ENCODE data around the gene APH1B. TPM values are rescaled to one million over a fixed set of nuclear protein-coding genes. Genes with fewer than 3 reads are reported as not detected.

Gene APH1B
- total RNA-seq, 1 experiment from 2014 or later, result 20.9 TPM

DNA sequence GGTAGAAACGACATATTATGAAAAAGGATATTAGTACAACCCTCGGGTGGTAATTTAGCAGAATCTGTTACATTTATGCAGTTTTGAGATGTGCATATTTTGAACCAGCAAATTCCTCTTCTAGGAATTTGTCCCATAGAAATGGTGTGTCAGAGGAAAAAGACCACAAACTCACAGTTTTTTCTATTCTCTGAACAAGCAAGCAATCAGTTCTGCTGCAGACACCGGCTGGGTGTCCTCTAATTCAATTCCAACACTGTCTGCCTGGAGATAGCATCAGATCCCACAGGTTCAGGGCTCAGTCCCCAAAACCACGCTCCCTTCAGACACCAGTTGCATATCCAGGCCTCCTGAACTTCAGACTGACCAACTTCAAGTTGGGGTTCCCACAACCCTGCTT is 36.4 kb downstream of the APH1B start:
- Histone ChIP-seq H3K18ac (ENCODE audit: insufficient read length, low read depth, low read length) (no peak overlapping the region), H3K27ac (ENCODE audit: insufficient read length, low read depth, low read length) (no peak overlapping the region), H2AFZ (ENCODE audit: low read length) (no peak overlapping the region), H3K4ac (ENCODE audit: low read depth, low read length) (no peak overlapping the region), H3K56ac (ENCODE audit: insufficient read length, low read depth, low read length) (no peak overlapping the region), H3K23ac (ENCODE audit: insufficient read length, low read depth, low read length) (no peak overlapping the region), H3K79me2 (ENCODE audit: insufficient read depth, low read length) (no peaks in the 10 kb centered on the region), H3K23me2 (ENCODE audit: insufficient read length, low read depth, low read length, poor library complexity, severe bottlenecking) (no peaks in the 10 kb centered on the region), H3K79me1 (ENCODE audit: insufficient read depth, low read depth, low read length, poor library complexity, severe bottlenecking) (no peaks in the 10 kb centered on the region), H3T11ph (ENCODE audit: low read length) (no peak overlapping the region), H2AK5ac (ENCODE audit: insufficient read length, low read length) (no peak overlapping the region), H4K91ac (ENCODE audit: insufficient read length, low read depth, low read length) (no peak overlapping the region), H2BK12ac (ENCODE audit: insufficient read length, low read depth, low read length) (no peak overlapping the region), H3K9me3 (ENCODE audit: control insufficient read depth, low read depth, low read length) (no peaks in the 10 kb centered on the region), H3K4me2 (ENCODE audit: insufficient read depth, insufficient read length, low read length) (no peak overlapping the region), H3K27me3 (ENCODE audit: insufficient read depth, low read length) (no peaks in the 10 kb centered on the region), H2BK5ac (ENCODE audit: insufficient read length, low read length) (no peak overlapping the region), H3K4me1 (ENCODE audit: insufficient read depth, low read length) (peaks cover 8% of the 10 kb centered on the region), H3K9ac (ENCODE audit: extremely low read depth, insufficient read length, low read length) (no peak overlapping the region), H4K8ac (replicated peaks; ENCODE audit: insufficient read length, low read depth, low read length) (no peak overlapping the region), H2BK20ac (ENCODE audit: low read depth, low read length, poor library complexity, severe bottlenecking) (no peak overlapping the region), H2BK15ac (ENCODE audit: low read depth, low read length) (no peak overlapping the region), H3K14ac (ENCODE audit: insufficient read depth, low read length) (no peak overlapping the region), H4K5ac (ENCODE audit: insufficient read length, low read depth, low read length) (no peak overlapping the region), H4K20me1 (ENCODE audit: control insufficient read depth, insufficient read depth, insufficient read length) (no peaks in the 10 kb centered on the region), H2BK120ac (ENCODE audit: low read depth, low read length, poor library complexity, severe bottlenecking) (no peak overlapping the region)
- H3K27me3 Mint-ChIP-seq (ENCODE audit: low read depth), result no peaks in the 10 kb centered on the region; the same call in 1 of the 2 replicates
- TF ChIP-seq, protein P1, sequence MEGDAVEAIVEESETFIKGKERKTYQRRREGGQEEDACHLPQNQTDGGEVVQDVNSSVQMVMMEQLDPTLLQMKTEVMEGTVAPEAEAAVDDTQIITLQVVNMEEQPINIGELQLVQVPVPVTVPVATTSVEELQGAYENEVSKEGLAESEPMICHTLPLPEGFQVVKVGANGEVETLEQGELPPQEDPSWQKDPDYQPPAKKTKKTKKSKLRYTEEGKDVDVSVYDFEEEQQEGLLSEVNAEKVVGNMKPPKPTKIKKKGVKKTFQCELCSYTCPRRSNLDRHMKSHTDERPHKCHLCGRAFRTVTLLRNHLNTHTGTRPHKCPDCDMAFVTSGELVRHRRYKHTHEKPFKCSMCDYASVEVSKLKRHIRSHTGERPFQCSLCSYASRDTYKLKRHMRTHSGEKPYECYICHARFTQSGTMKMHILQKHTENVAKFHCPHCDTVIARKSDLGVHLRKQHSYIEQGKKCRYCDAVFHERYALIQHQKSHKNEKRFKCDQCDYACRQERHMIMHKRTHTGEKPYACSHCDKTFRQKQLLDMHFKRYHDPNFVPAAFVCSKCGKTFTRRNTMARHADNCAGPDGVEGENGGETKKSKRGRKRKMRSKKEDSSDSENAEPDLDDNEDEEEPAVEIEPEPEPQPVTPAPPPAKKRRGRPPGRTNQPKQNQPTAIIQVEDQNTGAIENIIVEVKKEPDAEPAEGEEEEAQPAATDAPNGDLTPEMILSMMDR (conservative IDR thresholded peaks at IDR 0.05), result no peak
- WGBS (ENCODE audit: extremely low coverage, insufficient read length, low lambda C conversion rate), result no CpG with 5 or more reads among the region's 4 CpGs
- no peaks in the 10 kb centered on the region for H3K36me3 Mint-ChIP-seq (ENCODE audit: insufficient read depth in 1 of 3, low read depth in 3 of 3)
- peak overlapping the region in 1 of 3 experiments; percentile 68; a peak in 1 of 7 replicates for H3K27ac Mint-ChIP-seq
- H3K9me3 Mint-ChIP-seq, result no peaks in the 10 kb centered on the region
- no peak for DNase-seq
- peaks cover 34 to 44% of the 10 kb centered on the region in 2 experiments for H3K4me1 Mint-ChIP-seq
- H3K4me3 Mint-ChIP-seq, result no peak overlapping the region
